GM23248 (cell line): ENCODE measurements around the gene GRB14.

Source experiments
- EZH2 ChIP-seq: fragments of 200-600 bp; sonication (generic); IDR thresholded peaks from 2 replicates; pipeline ENCODE4 v1.6.1; 2018; ENCODE audit warnings: antibody characterized with exemption, mild to moderate bottlenecking; ENCODE audit not compliant: insufficient read depth, poor library complexity, severe bottlenecking
- EZH2phosphoT487 ChIP-seq: fragments of 200-600 bp; sonication (generic); IDR thresholded peaks from 2 replicates; pipeline ENCODE4 v1.6.1; 2018; ENCODE audit warnings: antibody characterized with exemption, moderate library complexity, mild to moderate bottlenecking, low read depth; ENCODE audit not compliant: insufficient read depth

DNA sequence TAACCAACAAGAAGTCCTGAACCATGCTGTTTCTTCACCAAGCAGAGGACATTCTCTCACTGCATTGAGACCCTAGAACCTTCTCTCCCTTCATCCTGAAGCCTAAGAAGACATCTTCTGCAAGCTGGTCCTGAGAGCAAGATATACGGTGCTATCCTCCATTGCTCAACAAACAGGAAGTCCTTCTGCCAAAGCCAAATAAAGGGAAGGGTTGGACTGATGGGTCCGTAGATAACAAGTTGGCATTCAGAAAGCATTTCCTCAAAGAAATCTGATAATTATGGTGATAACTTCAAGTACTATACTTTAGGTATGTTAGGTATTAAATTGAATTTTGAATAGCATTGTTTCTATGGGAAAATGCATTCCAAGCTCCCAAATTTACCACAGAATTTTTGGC is 23.3 kb downstream of the GRB14 start:
- TF ChIP-seq EZH2 (no peak), EZH2phosphoT487 (no peak)
